OCI-LY1 (cell line): ENCODE measurements around the gene CARD18.

ENCODE experiments used
- H2AFZ ChIP-seq: fragments of 200-600 bp; sonication (generic), shearing (Covaris generic); 2 replicates; pipeline ENCODE4 v1.6.0; 2014; ENCODE audit warnings: antibody characterized with exemption, mild to moderate bottlenecking, low read length
- H3F3A ChIP-seq: fragments of 200-600 bp; sonication (generic), shearing (Covaris generic); 2 replicates; pipeline ENCODE4 v1.6.0; 2014; ENCODE audit warnings: mild to moderate bottlenecking, antibody characterized with exemption, low read length, moderate library complexity; ENCODE audit not compliant: insufficient read depth
- H3K27ac ChIP-seq: fragments of 200-600 bp; sonication (generic); 2 replicates; pipeline ENCODE4 v1.5.1; 2014; ENCODE audit warnings: low read length, mixed run types, mild to moderate bottlenecking, low read depth; ENCODE audit not compliant: poor library complexity, severe bottlenecking
- H3K27me3 ChIP-seq: fragments of 200-600 bp; sonication (generic); 2 replicates; pipeline ENCODE4 v1.6.0; 2014; ENCODE audit warnings: antibody characterized with exemption, mild to moderate bottlenecking, low read length, moderate library complexity; ENCODE audit not compliant: insufficient read depth
- H3K36me3 ChIP-seq: fragments of 200-600 bp; sonication (generic); 2 replicates; pipeline ENCODE4 v1.6.1; 2014; ENCODE audit warnings: mild to moderate bottlenecking, antibody characterized with exemption, low read length, moderate library complexity, mixed read lengths; ENCODE audit not compliant: insufficient read depth
- H3K4me1 ChIP-seq: fragments of 200-600 bp; sonication (generic); 2 replicates; pipeline ENCODE4 v1.5.1; 2014; ENCODE audit warnings: mild to moderate bottlenecking, low read length, moderate library complexity; ENCODE audit not compliant: insufficient read depth, severe bottlenecking
- H3K4me2 ChIP-seq: fragments of 200-600 bp; sonication (generic), shearing (Covaris generic); 2 replicates; pipeline ENCODE4 v1.6.1; 2014; ENCODE audit warnings: low read length
- H3K4me3 ChIP-seq: fragments of 200-600 bp; sonication (generic); 2 replicates; pipeline ENCODE4 v1.5.1; 2014; ENCODE audit warnings: low read length, low read depth, mild to moderate bottlenecking, mixed read lengths; ENCODE audit not compliant: poor library complexity, severe bottlenecking
- H3K79me2 ChIP-seq: fragments of 200-600 bp; shearing (Covaris generic); 2 replicates; pipeline ENCODE4 v1.6.1; 2016; ENCODE audit warnings: mixed run types, low read length, mixed read lengths; ENCODE audit not compliant: insufficient read depth
- H3K9ac ChIP-seq: fragments of 200-600 bp; sonication (generic), shearing (Covaris generic); 2 replicates; pipeline ENCODE4 v1.6.1; 2014; ENCODE audit warnings: mild to moderate bottlenecking, low read length, mixed read lengths
- H3K9me2 ChIP-seq: fragments of 200-600 bp; sonication (generic), shearing (Covaris generic); 2 replicates; pipeline ENCODE4 v1.6.1; 2014; ENCODE audit warnings: low read depth, mild to moderate bottlenecking, low read length, mixed read lengths
- H3K9me3 ChIP-seq: fragments of 200-600 bp; shearing (Covaris generic); 2 replicates; pipeline ENCODE4 v1.6.1; 2014; ENCODE audit warnings: low read length, mixed read lengths
- H4K20me1 ChIP-seq: fragments of 200-600 bp; sonication (generic), shearing (Covaris generic); 2 replicates; pipeline ENCODE4 v1.6.0; 2016; ENCODE audit warnings: mild to moderate bottlenecking, low read length; ENCODE audit not compliant: insufficient read depth
- EZH2 ChIP-seq: fragments of 200-600 bp; sonication (generic), shearing (Covaris generic); IDR thresholded peaks from 2 replicates; pipeline ENCODE4 v1.8.0; 2017; ENCODE audit warnings: borderline replicate concordance, mixed run types, mild to moderate bottlenecking, antibody characterized with exemption, low read length, moderate library complexity, mixed read lengths
- TF ChIP-seq, protein P1 (sequence below): fragments of 200-600 bp; sonication (generic), shearing (Covaris generic); IDR thresholded peaks from 2 replicates; pipeline ENCODE4 v1.5.1; 2017; ENCODE audit warnings: mild to moderate bottlenecking, antibody characterized with exemption, low read length, moderate library complexity, mixed read lengths

The CARD18 gene

DNA sequence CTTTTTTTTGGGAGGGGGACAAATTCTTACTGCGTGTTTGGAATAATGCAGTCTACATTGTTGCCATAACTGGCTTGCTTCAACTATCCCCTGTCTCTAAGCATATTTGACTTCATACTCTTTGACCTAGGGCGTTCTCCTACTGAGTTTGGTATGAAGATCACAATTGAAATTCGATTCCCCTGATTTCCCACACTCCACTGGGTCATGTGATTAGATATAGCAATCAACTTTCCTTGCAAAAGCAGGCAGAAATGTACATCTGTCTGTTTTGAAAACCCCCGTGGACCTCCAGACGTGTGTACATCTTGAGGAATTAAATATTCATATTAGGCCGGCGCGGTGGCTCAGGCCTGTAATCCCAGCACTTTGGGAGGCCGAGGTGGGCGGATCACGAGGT lies 13.8 kb upstream of the CARD18 start:
- Histone ChIP-seq H3K4me3 (no peak overlapping the region), H3K36me3 (no peaks in the 10 kb centered on the region), H3K4me2 (no peak overlapping the region)

DNA sequence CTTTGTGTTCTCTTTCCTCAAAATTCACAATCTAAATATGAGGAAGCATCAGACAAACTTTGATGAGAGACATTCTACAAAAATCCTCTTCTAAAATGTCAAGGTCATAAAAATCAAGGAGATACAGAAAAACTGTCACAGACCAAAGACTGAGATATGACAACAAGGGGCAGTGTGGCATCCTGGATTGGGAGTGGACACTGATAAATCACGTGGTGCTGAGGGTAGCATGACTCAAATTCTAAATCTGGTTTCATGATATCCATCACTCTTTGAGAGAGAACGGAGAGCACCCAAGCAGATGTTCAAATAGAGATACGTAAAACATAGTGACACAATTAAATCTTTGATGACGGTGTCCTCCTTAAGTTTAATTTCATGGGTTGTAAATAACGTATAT lies 13.0 kb upstream of the CARD18 start:
- Histone ChIP-seq H2AFZ (no peak overlapping the region), H3K36me3 (no peaks in the 10 kb centered on the region), H3K27me3 (no peaks in the 10 kb centered on the region), H3K4me3 (no peak overlapping the region), H3K27ac (no peak overlapping the region), H3F3A (no peaks in the 10 kb centered on the region), H3K4me2 (no peak overlapping the region), H3K9ac (no peak overlapping the region), H3K4me1 (no peaks in the 10 kb centered on the region), H3K9me2 (no peaks in the 10 kb centered on the region), H3K9me3 (no peaks in the 10 kb centered on the region), H4K20me1 (no peaks in the 10 kb centered on the region), H3K79me2 (no peaks in the 10 kb centered on the region)
- no peak for TF ChIP-seq EZH2
- TF ChIP-seq, protein P1, sequence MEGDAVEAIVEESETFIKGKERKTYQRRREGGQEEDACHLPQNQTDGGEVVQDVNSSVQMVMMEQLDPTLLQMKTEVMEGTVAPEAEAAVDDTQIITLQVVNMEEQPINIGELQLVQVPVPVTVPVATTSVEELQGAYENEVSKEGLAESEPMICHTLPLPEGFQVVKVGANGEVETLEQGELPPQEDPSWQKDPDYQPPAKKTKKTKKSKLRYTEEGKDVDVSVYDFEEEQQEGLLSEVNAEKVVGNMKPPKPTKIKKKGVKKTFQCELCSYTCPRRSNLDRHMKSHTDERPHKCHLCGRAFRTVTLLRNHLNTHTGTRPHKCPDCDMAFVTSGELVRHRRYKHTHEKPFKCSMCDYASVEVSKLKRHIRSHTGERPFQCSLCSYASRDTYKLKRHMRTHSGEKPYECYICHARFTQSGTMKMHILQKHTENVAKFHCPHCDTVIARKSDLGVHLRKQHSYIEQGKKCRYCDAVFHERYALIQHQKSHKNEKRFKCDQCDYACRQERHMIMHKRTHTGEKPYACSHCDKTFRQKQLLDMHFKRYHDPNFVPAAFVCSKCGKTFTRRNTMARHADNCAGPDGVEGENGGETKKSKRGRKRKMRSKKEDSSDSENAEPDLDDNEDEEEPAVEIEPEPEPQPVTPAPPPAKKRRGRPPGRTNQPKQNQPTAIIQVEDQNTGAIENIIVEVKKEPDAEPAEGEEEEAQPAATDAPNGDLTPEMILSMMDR = no peak

More for the DNA sequence above, 13.8 kb upstream of the CARD18 start:
- no peaks in the 10 kb centered on the region for H3K9me2 ChIP-seq
- TF ChIP-seq, protein P1 = no peak
- TF ChIP-seq EZH2 = no peak
- no peak overlapping the region for H2AFZ ChIP-seq
- no peaks in the 10 kb centered on the region for H3K4me1 ChIP-seq
- H3K27me3 ChIP-seq = no peaks in the 10 kb centered on the region
- no peaks in the 10 kb centered on the region for H4K20me1 ChIP-seq
- H3K9ac ChIP-seq = no peak overlapping the region
- H3K79me2 ChIP-seq = no peaks in the 10 kb centered on the region
- no peak overlapping the region for H3K27ac ChIP-seq
- H3K9me3 ChIP-seq = no peaks in the 10 kb centered on the region
- no peaks in the 10 kb centered on the region for H3F3A ChIP-seq

DNA sequence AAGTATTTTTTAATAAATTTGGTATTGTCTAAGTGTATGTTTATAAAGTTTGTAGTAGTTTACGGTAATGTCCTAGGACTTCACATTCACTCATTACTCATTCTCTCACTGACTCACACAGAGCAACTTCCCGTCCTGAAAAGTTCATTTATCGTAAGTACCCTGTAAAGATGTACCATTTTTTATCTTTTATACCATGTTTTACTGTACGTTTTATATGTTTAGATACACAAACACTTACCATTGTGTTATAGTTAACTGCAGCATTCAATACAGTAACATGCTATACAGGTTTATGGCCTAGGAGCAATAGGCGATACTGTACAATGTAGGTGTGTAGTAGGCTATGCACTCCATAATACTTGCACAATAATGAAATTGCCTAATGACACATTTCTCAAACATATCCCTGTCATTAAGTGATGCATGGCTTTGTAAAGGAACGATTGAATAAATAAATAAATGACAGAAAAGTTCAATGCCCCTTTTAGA lies 12.5 kb upstream of the CARD18 start:
- Histone ChIP-seq H3K4me2 (no peak overlapping the region), H3K36me3 (no peaks in the 10 kb centered on the region), H3K9me2 (no peaks in the 10 kb centered on the region), H3K9me3 (no peaks in the 10 kb centered on the region), H2AFZ (no peak overlapping the region), H4K20me1 (no peaks in the 10 kb centered on the region), H3K79me2 (no peaks in the 10 kb centered on the region), H3K27me3 (no peaks in the 10 kb centered on the region), H3K4me1 (no peaks in the 10 kb centered on the region), H3K9ac (no peak overlapping the region), H3F3A (no peaks in the 10 kb centered on the region), H3K4me3 (no peak overlapping the region), H3K27ac (no peak overlapping the region)
- TF ChIP-seq, protein P1 = no peak
- TF ChIP-seq EZH2 = no peak
